HG03095 (cell line): ENCODE results near the gene ZNF624.
A peak's percentile ranks its signal among the peaks of the same experiment; 100 is the strongest.
"Not testable (repeated sequence)": the region's sequence is repeated elsewhere in the genome, so short reads cannot be mapped to it uniquely, and the experiment has no call there.

Experiments
- ATAC-seq: cut with Tn5 transposase; IDR thresholded peaks from one replicate; pipeline ENCODE4 v1.9.1; 2021; ENCODE audit warnings: moderate library complexity; ENCODE audit not compliant: unreplicated experiment

Gene ZNF624

GRCh38 chr17:16653367-16654041 lies at the start of gene ZNF624:
Gene ZNF624, minus strand, starts transcription at chr17:16653850.
- peak; percentile 91 for ATAC-seq

- not testable (repeated sequence) for ATAC-seq
These were observed 44.0 kb upstream of the ZNF624 start for GRCh38 chr17:16697603-16698002.

DNA sequence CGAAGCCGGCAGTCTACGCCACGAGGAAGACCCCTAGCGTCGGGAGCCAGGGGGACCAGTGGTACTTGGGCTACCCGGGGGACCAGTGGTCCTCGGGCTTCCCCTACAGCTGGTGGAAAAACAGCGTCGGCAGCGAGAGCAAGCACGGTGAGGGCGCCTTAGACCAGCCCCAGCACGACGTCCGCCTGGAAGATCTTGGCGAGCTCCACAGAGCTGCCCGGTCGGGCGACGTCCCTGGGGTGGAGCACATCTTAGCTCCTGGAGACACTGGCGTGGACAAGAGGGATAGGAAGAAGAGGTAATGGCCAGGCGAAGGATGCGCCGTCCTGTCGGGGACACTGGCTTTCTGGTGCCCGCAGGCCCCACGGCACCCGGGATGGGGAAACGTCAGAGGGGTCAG lies 36.8 kb upstream of the ZNF624 start:
- not testable (repeated sequence) for ATAC-seq

- ATAC-seq: not testable (repeated sequence)
These were observed 36.2 kb upstream of the ZNF624 start, which contains the start of gene CCDC144A for GRCh38 chr17:16689731-16690281. Gene CCDC144A, plus strand, starts transcription at chr17:16690241. Its CDS starts 160 bp downstream, at chr17:16690401.

GRCh38 chr17:16687151-16687550 lies 33.5 kb upstream of the ZNF624 start:
- not testable (repeated sequence) for ATAC-seq

- not testable (repeated sequence) for ATAC-seq
These were observed 32.4 kb upstream of the ZNF624 start for GRCh38 chr17:16686019-16686418.

DNA sequence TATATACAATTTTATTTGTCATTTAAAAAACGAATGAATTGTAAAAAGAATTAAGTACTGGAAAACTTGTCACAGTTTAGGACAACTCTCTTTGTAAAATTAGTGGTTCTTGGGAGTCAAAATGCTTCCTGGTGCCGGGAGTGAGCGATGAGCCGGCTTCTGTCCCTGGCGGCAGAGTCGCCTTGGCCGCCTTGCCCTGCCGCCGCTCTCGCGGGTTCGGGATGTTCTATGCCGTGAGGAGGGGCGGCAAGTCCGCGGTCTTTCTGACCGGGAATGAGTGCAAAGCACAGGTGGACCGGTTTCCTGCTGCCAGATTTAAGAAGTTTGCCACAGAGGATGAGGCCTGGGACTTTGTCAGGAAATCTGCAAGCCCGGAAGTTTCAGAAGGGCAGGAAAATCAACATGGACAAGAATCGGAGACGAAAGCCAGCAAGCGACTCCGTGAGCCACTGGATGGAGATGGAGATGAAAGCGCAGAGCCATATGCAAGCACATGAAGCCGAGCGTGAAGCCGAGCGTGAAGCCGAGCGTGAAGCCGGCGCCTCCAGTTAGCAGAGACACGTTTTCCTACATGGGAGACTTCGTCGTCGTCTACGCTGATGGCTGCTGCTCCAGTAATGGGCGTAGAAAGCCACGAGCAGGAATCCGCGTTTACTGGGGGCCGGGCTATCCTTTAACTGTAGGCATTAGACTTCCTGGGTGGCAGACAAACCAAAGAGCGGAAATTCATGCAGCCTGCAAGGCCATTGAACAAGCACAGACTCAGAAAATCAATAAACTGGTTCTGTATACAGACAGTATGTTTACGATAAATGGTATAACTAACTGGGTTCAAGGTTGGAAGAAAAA lies 29.9 kb upstream of the ZNF624 start:
- not testable (repeated sequence) for ATAC-seq

GRCh38 chr17:16676676-16677268 lies 23.1 kb upstream of the ZNF624 start:
- no peak for ATAC-seq

- ATAC-seq: not testable (repeated sequence)
These were observed 13.4 kb upstream of the ZNF624 start for GRCh38 chr17:16666907-16667636.

DNA sequence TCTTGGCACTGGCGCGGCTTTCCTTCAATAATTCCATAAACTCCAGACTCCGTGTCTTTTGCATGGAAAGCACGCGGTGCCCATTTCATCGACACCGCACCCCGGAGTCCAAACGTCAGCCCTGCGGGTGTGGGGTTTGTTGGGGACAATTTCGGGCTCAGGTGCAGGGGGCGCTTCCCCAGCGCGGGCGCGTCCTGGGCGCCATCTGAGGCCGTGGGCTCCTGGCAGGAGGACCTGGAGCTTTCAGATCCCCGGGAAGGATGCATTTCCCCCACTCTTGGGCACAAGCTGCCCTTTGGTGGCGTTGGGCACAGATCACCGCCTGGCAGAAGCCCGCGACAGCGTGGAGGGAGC lies 12.9 kb upstream of the ZNF624 start:
- not testable (repeated sequence) for ATAC-seq

DNA sequence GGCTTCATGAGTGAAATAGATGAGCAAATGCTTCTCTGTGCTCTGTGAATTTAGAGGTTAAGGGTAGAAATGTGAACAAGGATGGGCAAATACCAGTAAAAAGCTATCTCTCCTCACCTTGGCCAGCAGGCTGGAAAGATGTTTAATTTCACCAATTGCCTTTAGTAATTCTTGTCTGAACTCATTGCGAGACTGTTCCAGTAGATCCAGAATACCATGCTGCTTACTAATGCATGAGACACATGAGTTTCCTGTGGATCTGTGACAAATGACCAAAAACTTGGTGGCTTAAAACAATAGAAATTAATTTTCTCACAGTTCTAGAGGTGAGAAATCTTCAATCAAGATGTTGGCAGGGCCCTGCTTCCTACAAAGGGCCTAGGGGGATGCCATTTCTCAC lies 9.3 kb upstream of the ZNF624 start:
- no peak for ATAC-seq

DNA sequence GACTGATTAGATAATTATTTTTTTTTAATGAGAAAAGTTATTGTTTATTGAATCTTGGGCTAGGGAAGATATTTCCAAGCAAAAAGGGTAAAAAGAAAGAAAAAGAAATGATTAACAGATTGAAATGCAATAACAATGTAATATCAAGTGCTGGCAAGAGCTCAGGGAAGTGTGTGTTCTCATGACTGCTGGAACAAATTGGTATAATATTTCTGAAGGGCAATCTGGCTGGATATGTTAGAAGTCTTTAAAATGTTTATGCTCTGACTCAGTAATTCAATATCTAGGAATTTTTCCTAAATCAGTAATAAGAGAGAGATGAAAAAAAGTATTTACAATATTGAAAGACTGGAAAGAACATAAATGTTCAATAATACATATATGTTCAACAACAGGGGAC lies 7.6 kb upstream of the ZNF624 start:
- ATAC-seq: no peak

GRCh38 chr17:16652847-16653366 lies 743 bp downstream of the ZNF624 start:
- ATAC-seq: no peak

GRCh38 chr17:16652252-16652651 lies 1.4 kb downstream of the ZNF624 start:
- ATAC-seq: no peak

- ATAC-seq: no peak
These were observed 4.1 kb downstream of the ZNF624 start for GRCh38 chr17:16649585-16649984.

GRCh38 chr17:16639438-16639837 lies 14.2 kb downstream of the ZNF624 start:
- no peak for ATAC-seq

GRCh38 chr17:16623282-16623681 lies 30.4 kb downstream of the ZNF624 start:
- no peak for ATAC-seq

- no peak for ATAC-seq
These were observed 30.9 kb downstream of the ZNF624 start for GRCh38 chr17:16622540-16623277.

- ATAC-seq: no peak
These were observed 36.1 kb downstream of the ZNF624 start for GRCh38 chr17:16617481-16618060.
